ENCODE measurements around the gene TMEM184A.
"Not testable (repeated sequence)": the region's sequence is repeated elsewhere in the genome, so short reads cannot be mapped to it uniquely, and the experiment has no call there.

Gene TMEM184A

DNA sequence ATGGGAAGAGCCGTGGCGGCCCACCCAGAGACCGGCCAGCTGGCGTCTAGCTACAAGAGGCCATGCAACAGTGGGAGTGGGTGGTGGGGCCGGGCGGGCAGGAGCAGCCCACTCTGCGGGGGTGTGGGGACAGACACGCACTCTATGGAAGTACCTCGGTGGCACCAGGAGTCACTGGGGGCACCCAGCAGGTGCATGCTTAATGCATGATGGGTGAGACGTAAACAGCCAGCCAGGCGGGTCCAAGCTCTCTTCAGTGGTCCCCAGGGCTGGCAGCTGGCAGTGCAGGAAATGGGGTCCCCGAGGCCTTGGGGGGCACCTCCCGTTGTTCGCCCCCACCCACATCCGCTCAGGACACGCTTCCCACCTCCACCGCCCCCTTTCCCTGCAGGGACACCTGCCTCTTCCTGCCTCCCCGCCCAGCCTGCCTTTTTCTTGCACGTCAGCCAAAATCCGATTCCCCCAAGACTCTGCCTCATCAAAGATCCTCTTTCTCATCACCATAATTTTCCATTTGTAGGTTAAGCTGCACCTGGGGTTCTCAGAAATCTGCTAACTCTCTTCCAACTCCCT is 36.4 kb upstream of the TMEM184A start:
- in situ Hi-C loops (cut with HindIII; ENCODE audit: low pct_ligation_motif_present, low pct_unique_long_range_greater_than_20kb, low sequenced_read_pairs), result loop anchor here (25.0 kb wide), 1 partner anchor 120 kb away; no protein-coding TSS in a partner anchor

DNA sequence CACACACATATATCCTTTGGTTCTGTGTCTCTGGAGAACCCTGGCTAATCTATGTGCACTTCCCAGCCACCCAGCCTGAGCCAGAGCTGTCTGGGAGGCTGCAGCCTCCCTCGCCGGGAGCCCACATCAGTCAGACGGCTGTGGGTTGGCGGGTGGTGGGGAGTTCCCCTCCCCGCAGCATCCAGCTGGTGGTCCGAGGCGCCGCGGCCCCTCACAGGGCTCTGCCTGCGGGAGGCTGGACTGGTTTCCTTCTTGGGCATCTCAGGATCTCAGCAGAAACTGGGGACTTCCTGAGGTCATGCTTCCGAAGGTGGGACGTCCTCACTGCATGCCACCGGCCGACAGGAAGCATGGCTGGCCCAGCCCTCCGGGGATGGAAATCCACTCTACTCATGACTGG is 35.9 kb upstream of the TMEM184A start:
- in situ Hi-C loops (cut with HindIII; ENCODE audit: low pct_ligation_motif_present, low pct_unique_long_range_greater_than_20kb, low sequenced_read_pairs), result loop anchor here (25.0 kb wide), 1 partner anchor 120 kb away; no protein-coding TSS in a partner anchor

More for the DNA sequence above, 36.4 kb upstream of the TMEM184A start:
- no peak for DNase-seq

DNA sequence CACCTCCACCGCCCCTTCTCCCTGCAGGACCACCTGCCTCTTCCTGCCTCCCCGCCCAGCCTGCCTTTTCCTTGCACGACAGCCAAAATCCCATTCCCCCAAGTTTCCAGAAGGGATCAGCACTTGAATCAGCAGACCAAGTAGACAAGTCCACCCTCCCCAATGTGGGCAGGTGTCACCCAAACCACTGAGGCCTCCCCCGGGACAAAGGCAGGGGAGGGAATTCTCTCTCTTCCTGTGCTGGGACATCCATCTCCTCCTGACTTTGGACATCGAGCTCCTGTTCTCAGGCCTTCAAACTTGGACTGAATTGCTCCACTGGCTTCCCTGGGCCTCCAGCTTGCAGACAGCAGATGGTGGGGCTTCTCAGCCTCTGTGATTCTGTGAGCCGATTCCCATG is 35.4 kb upstream of the TMEM184A start:
- DNase-seq, result no peak
- in situ Hi-C loops (cut with HindIII; ENCODE audit: low pct_ligation_motif_present, low pct_unique_long_range_greater_than_20kb, low sequenced_read_pairs), result loop anchor here (25.0 kb wide), 1 partner anchor 121 kb away; no protein-coding TSS in a partner anchor

More for the DNA sequence above, 35.9 kb upstream of the TMEM184A start:
- DNase-seq, result no peak

DNA sequence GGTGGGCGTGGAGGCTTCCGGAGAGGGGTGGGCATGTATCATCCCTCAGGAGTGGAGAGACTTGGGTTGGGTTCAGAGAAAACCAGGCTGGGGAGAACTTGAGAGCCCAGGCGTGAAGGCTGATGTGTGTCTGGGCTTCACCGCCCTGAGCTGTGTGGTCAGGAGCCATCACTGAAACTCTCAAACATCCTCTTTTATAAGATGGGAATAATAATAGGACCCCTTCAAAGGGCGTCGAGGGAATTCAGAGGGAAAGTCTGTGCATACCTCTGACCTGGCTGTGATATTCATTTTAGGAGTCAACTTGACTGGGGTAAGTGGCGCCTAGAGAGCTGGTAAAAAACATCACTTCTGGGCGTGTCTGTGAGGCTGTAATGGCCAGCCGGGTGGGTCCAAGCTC is 34.9 kb upstream of the TMEM184A start:
- DNase-seq, result no peak
- in situ Hi-C loops (cut with HindIII; ENCODE audit: low pct_ligation_motif_present, low pct_unique_long_range_greater_than_20kb, low sequenced_read_pairs), result loop anchor here (25.0 kb wide), 1 partner anchor 121 kb away; no protein-coding TSS in a partner anchor

DNA sequence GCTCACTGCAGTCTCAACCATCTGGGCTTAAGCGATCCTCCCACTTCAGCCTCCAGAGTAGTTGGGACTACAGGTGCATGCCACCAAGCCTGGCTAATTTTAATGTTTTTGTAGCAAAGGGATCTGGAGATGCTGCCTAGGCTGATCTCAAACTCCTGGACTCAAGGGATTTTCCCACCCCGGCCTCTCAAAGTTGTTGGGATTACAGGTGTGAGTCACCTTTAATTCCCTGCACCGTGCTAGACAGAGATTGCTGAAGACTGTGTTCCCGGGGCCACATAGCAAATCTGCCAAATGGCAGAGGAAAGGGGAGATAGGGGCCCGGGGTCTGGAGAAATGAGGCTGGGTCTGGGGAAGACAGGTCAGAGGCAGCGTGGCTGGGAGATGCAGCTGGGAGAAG is 34.5 kb upstream of the TMEM184A start:
- in situ Hi-C loops (cut with HindIII; ENCODE audit: low pct_ligation_motif_present, low pct_unique_long_range_greater_than_20kb, low sequenced_read_pairs), result loop anchor here (25.0 kb wide), 1 partner anchor 122 kb away; no protein-coding TSS in a partner anchor
- no peak for DNase-seq

DNA sequence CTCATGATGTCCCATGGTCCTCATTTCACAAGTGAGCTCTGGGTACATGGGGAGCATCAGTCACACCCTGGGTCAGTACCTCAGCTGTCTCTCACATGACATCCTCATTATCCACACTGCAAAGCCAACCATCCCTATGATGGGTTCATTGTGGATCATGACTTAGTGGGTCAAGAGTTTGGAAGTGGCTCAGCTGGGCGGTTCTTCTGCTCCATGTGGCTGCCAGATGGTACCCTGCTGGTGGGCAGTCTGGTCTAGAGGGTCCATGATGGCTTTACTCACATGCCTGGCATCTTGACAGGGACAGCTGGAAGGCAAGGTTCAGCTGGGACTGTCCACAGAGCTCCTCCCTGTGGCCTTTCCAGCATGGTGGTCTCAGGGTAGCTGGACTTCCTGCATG is 33.0 kb upstream of the TMEM184A start:
- DNase-seq, result no peak
- in situ Hi-C loops (cut with HindIII; ENCODE audit: low pct_ligation_motif_present, low pct_unique_long_range_greater_than_20kb, low sequenced_read_pairs), result loop anchor here (25.0 kb wide), 1 partner anchor 123 kb away; no protein-coding TSS in a partner anchor

DNA sequence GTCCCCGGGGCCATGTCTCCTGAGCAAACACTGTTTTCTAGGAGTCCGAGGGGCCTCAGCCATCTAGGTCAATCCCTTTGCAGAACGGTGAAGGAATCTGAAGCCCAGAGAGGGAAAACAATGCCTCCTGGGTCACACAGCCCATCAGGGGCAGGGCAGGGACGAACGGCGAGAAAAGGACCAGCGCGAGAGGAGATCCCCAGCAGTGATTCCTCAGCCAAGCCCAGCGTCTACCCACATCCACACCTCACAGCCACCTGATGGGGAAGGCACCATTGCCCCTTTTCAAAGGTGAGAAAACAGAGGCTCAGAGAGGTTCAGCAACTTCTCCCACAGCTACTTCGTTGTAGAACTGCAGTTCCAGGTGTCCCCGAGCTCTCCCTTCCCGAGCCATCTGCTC is 31.7 kb upstream of the TMEM184A start:
- no peak for DNase-seq
- in situ Hi-C loops (cut with HindIII; ENCODE audit: low pct_ligation_motif_present, low pct_unique_long_range_greater_than_20kb, low sequenced_read_pairs), result loop anchor here (25.0 kb wide), 1 partner anchor 125 kb away; no protein-coding TSS in a partner anchor

DNA sequence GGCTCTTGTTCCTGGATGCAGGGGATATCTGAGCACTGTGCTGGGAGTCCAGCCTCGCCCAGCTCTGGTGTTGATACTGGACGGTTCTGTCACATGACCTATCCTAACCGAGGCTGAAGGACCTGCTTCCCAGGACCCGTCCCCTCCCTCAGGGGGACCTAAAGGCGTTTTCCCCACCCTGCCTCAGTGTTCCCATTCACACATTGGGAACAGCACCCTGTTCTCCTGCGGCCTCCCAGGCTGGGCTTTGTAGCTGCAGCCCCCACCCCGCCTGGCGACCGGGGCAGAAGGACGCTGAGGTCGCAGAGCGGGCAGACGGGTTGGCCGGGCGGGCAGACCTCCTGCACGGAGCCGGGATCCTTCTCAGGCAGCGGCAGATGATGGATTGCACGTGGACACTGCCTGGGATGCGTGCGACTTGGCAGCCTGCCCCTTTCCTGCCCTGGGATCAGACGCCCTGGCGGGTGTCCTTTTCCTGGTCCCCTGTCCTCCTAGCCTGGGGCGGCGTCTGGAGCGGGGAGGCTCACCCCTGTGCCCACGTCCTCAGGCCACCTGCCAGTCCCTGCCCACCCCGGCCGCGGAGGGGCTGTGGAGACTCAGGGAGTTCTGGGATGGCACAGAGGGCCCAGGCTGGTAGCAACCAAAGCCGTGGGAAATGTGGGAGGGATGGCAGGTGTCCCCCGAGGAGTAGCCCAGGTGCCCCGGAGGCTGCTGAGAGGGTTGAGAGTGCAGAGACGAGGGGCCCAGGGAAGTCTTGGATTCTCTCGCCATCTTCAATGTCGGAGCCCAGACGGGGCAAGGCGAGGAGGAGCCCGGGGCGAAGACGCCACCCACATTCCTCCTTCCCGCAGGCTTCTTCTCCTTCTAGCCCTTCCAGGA is 31.1 kb upstream of the TMEM184A start:
- DNase-seq, result no peak
- in situ Hi-C loops (cut with HindIII; ENCODE audit: low pct_ligation_motif_present, low pct_unique_long_range_greater_than_20kb, low sequenced_read_pairs), result loop anchor here (25.0 kb wide), 1 partner anchor 125 kb away; no protein-coding TSS in a partner anchor

DNA sequence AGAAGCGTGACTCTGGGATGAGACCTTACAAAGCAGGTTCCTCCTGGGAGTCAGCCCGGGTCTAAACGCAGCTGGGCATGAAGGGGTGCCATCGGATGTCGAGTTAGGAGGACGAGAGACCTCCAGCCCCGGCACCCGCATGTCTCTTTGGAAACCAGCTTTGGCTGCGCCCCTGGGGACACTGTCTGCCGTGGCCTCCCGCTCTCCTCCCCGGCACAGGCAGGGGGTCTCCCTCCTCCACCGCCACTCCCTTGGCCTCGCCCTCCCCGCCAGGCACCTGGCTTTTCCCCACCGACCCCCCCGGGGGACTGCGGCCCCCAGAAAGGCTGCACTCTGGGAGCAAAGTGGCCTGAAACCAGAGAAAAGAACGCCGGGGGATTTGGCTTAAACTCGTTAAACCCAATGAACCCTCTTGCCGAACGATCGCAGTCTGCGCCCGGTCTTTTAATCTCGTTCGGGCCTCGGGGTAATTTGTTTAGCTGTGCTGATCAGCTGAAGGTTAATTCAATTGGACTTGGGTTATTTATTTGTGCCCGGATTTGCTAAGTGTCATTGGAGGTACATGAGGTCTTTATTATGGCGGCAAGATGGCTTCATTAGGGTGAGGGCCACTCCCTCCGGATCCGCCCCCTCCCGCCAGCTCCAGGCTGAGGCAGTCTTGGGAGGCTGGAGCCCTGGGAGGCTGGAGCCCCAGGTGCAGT is 30.3 kb upstream of the TMEM184A start:
- in situ Hi-C loops (cut with HindIII; ENCODE audit: low pct_ligation_motif_present, low pct_unique_long_range_greater_than_20kb, low sequenced_read_pairs), result loop anchor here (25.0 kb wide), 1 partner anchor 126 kb away; no protein-coding TSS in a partner anchor
- no peak for DNase-seq

DNA sequence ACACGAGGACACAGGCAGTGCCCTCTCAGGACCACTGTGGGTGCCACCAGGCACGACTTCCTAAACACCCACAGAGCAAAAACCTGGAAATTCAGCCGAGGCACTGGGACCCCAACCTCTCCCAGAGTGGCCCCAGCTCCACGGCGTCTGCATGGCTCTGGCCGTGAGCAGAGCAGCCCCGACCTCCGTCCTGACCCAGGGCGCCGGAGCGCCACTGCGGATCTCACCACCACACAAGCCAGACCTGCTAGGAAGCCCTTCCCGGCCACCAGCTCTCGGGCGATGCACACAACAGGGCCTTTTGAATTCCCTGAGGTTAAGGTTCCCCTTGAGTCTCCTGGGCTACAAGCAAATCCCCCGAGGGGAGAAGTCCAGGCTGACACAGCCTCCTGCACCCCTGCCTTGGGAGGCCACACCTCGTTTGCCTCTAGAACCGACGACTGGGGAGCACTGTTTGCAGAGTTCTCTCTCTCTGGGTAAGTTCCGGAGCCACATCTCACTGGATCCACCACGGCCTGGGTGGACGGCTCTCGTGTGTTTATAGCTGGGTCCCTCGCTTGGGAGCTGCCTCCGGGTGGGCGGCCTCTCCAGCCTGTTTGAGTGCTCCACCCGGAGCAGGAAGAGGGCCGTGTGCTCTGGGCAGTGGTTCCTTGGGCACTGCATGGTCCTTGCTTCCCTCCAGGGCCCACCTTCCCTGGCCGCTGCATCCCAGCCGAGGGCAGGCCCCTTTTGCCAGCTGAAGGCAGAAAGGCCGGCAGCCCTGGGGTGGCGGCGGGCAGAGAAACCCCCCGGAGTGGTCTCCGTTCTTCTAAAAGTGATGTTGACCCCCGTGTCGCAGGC is 29.4 kb upstream of the TMEM184A start:
- in situ Hi-C loops (cut with HindIII; ENCODE audit: low pct_ligation_motif_present, low pct_unique_long_range_greater_than_20kb, low sequenced_read_pairs), result loop anchor here (25.0 kb wide), 1 partner anchor 127 kb away; no protein-coding TSS in a partner anchor
- no peak for DNase-seq

DNA sequence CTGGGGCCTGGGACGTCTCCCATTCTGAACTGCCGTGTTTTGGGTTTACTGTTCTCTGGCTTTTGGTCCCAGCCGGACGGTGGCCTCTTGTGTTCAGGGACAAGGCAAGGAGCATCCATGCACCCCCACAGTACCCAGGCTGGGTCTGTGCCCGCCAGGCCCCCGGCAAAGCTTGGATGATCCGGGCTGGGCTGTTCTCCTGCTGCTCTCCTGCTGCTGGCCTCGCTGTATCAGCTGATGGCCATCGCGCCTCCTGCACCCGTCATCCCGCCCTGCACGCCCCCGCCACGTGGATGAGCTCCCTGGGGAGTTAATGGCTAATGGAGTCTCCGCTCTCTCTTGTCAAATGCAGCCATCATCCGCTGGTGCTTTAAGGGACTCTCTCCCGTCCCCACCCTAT is 28.7 kb upstream of the TMEM184A start:
- in situ Hi-C loops (cut with HindIII; ENCODE audit: low pct_ligation_motif_present, low pct_unique_long_range_greater_than_20kb, low sequenced_read_pairs), result loop anchor here (25.0 kb wide), 1 partner anchor 128 kb away; no protein-coding TSS in a partner anchor

DNA sequence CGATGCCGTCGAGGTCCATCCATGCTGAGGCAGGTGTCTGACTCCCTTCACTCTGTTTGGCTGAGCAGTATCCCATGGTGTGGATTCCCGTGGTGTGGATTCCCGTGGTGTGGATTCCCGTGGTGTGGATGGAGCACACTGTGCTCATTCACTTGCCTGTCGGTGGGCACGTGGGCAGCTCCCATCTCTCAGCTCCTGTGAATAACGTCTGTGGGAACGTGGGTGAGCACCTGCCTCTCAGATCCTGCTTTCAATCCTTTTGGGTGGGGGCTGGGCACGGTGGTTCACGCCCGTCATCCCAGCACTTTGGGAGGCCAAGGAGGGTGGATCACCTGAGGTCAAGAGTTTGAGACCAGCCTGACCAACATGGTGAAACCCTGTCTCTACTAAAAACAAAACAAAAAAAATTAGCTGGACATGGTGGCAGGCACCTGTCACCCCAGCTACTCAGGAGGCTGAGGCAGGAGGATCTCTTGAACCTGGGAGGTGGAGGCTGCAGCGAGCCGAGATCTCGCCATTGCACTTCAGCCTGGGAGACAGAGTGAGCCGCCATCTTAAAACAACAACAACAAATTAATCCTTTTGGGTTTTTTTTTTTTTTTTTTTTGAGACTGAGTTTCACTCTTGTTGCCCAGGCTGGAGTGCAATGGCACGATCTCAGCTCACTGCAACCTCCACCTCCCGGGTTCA is 27.4 kb upstream of the TMEM184A start:
- in situ Hi-C loops (cut with HindIII; ENCODE audit: low pct_ligation_motif_present, low pct_unique_long_range_greater_than_20kb, low sequenced_read_pairs), result loop anchor here (25.0 kb wide), 1 partner anchor 129 kb away; no protein-coding TSS in a partner anchor
- not testable (repeated sequence) for DNase-seq

More for the DNA sequence above, 28.7 kb upstream of the TMEM184A start:
- no peak for DNase-seq

DNA sequence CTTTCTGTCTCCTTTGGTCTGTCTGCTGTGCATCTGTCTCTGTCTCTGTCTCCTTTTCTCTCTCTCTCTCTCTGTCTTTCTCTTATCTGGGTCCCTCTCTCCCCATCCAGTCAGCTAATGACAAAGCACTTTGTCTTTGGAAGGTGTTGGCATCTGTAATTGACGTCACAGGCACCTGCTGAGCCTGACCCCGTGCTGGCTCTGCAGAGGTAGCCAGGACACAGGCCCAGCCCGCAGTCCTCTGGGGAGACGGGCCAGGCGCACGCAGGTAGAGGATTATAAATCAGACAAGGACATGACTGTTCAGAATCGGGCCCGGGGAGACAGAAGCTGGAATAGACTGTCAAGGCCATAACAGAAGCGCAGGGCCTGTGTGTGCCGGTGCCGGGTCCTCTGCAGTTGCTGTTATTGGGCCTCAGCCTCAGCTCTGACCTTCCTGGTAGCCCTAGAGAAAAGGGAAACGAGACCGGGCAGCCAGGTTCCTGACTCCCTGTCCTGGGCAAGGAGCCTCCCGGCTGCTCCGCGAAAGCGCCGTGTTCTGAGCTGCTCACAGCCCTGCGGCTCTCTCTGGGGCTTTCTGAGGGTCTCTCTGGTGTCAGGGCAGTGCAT is 24.5 kb upstream of the TMEM184A start:
- in situ Hi-C loops (cut with HindIII; ENCODE audit: low pct_ligation_motif_present, low pct_unique_long_range_greater_than_20kb, low sequenced_read_pairs), result loop anchor here (25.0 kb wide), 1 partner anchor 132 kb away; no protein-coding TSS in a partner anchor
- no peak for DNase-seq

DNA sequence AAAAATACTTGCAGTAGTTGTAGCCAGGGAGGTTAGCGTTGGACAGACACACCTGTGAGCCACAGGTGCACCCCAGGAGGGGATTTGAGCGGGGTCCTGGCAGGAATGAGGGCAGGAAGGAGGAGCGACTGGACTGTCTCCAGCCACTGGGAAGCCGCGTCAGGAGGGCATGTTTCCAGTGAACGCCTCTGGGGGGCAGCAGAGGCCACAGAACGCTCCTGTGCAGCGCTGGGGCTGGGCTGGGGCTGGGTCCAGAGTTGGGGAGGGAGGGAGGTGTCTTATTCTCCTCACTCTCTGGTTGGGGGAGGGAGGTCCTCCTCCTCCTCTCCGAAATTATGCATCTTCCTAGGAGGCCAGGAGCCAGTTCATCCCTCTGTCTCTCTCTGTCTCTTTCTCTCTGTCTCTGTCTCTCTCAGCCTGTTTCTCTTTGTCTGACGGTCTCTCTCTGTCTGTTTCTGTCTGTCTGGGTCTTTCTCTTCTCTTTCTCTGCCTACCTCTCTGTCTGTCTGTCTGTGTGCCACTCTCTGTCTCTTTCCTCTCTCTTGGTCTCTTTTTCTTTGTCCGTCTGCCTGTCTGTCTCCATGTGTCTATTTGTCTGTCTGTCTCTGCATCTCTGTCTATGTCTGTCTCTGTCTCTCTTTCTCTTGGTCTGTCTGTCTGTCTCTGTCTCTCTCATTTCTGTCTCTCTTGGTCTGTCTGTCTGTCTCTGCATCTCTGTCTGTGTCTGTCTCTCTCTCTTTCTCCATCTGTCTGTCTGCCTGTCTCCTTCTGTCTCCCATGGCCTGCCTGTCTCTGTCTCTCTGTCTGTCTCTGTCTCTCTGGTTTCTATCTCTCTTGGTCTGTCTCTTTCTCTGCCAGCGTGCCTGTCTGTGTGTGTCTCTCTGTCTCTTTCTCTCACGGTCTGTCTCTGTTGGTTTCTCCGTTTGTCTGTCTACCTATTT is 23.7 kb upstream of the TMEM184A start:
- DNase-seq, result peak; percentile 69
- in situ Hi-C loops (cut with HindIII; ENCODE audit: low pct_ligation_motif_present, low pct_unique_long_range_greater_than_20kb, low sequenced_read_pairs), result loop anchor here (25.0 kb wide), 1 partner anchor 133 kb away; no protein-coding TSS in a partner anchor

DNA sequence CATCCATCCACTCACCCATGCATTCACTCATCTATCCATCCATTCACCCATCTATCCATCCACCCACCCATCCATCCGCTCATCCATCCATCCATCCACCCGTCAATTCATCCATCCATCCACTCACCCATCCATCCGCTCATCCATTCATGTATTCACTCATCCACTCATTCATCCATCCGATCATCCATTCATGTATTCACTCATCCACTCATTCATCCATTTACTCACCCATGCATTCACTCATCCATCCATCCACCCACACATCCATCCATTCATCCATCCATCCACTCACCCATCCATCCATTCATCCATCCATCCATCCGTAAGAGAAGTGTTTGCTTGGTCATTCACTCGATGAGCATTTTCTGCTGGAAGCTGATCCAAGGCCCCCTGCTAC is 22.5 kb upstream of the TMEM184A start:
- in situ Hi-C loops (cut with HindIII; ENCODE audit: low pct_ligation_motif_present, low pct_unique_long_range_greater_than_20kb, low sequenced_read_pairs), result loop anchor here (25.0 kb wide), 1 partner anchor 134 kb away; no protein-coding TSS in a partner anchor
- no peak for DNase-seq

Data from ACHN (cell line).